22Rv1 (cell line): ENCODE measurements around the gene DYNC1I1.

ENCODE experiments used
- CTCF ChIP-seq: fragments of 450-650 bp; IDR thresholded peaks from 2 replicates; pipeline ENCODE4 v1.5.1; 2017; ENCODE audit warnings: mild to moderate bottlenecking
- ZFX ChIP-seq: fragments of 450-650 bp; IDR thresholded peaks from 2 replicates; pipeline ENCODE4 v1.6.1; 2017; ENCODE audit warnings: antibody characterized with exemption, borderline replicate concordance

- TF ChIP-seq CTCF (no peak), ZFX (no peak)
Measured at GRCh38 chr7:95863623-95864022, 91.3 kb downstream of the DYNC1I1 start.
